Measurements from ENCODE around the gene RUBCN.
"Not testable (repeated sequence)": the region's sequence is repeated elsewhere in the genome, so short reads cannot be mapped to it uniquely, and the experiment has no call there.

GRCh38 chr3:197647649-197648048 is 89.1 kb downstream of the RUBCN start:
- not testable (repeated sequence) for TF ChIP-seq CTCF, POLR2A (IDR thresholded peaks at IDR 0.05)

Data from tibial nerve (tissue), 3 donors.